Adipocyte (in vitro differentiated cells): ENCODE data around the gene MRPS6.

Experiments used
- DNase-seq: peaks from one replicate; pipeline ENCODE4 v3.0.0-alpha.2; 2015; ENCODE audit warnings: low read depth
- H3K27me3 ChIP-seq: replicated peaks from 2 replicates; pipeline ENCODE4 v1.7.0; 2013; ENCODE audit warnings: mild to moderate bottlenecking, low read length, moderate library complexity; ENCODE audit not compliant: control insufficient read depth, insufficient read depth
- H3K36me3 ChIP-seq: 2 replicates; pipeline ENCODE4 v1.7.0; 2013; ENCODE audit warnings: low read length, mild to moderate bottlenecking, moderate library complexity; ENCODE audit not compliant: control insufficient read depth, insufficient read depth, severe bottlenecking
- H3K4me1 ChIP-seq: 2 replicates; pipeline ENCODE4 v1.7.0; 2013; ENCODE audit warnings: mild to moderate bottlenecking, low read length, moderate library complexity; ENCODE audit not compliant: control insufficient read depth, insufficient read depth
- H3K4me3 ChIP-seq: 2 replicates; pipeline ENCODE4 v1.7.0; 2013; ENCODE audit warnings: mild to moderate bottlenecking, low read length, moderate library complexity
- H3K9ac ChIP-seq: 2 replicates; pipeline ENCODE4 v1.7.0; 2013; ENCODE audit warnings: mild to moderate bottlenecking, low read length, moderate library complexity
- H3K9me3 ChIP-seq: 2 replicates; pipeline ENCODE4 v1.7.0; 2013; ENCODE audit warnings: mild to moderate bottlenecking, low read length, moderate library complexity; ENCODE audit not compliant: control insufficient read depth

Gene MRPS6

DNA sequence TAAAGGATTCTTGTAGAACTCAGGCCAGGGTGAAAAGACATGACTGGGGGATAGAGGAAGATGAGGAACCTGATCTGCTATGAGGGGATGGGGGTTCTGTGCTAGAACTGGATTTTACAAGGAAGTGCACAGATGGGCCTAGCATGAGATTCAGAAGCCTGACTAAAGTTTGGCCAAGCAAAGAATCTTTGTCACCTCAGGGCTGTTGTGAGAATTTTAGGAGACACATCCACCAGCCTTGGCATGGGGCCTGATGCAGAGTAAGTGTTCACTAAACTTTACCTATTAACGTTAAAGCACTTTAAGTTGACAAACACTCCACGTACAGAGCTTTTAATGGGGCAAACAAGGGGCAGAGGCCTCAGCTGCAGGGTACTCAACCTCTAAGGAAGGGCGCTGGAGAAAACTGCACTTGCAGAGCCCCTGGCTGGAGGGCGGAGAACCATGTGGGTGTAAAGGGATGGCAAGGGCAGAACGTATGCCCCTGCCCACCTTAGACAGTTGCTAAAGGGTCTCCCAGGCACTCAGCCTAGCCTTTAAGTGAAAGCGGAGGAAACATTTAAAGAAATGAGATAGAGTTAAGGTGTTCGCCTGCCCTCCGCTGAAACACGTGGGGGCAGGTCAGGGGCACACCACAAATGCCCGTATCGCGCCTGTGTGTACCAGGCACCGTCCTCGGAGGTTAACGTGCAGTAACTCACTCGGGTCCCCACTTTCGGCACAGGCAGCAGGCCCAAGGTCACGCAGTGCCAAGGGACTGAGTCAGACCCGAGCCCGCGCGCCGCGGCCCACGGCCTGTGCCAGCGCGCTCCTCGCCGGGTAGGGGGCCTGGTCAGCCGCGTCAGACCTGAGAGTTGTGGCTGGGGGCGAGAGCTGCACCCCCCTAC, 990 bp upstream of the MRPS6 start:
- no peak for DNase-seq
- H3K9ac ChIP-seq, result peak overlapping the region; percentile 87
- peaks cover 35% of the 10 kb centered on the region for H3K4me1 ChIP-seq
- H3K4me3 ChIP-seq, result peak overlapping the region; percentile 78
- no peaks in the 10 kb centered on the region for H3K9me3 ChIP-seq
- no peaks in the 10 kb centered on the region for H3K27me3 ChIP-seq
- H3K36me3 ChIP-seq, result no peaks in the 10 kb centered on the region

DNA sequence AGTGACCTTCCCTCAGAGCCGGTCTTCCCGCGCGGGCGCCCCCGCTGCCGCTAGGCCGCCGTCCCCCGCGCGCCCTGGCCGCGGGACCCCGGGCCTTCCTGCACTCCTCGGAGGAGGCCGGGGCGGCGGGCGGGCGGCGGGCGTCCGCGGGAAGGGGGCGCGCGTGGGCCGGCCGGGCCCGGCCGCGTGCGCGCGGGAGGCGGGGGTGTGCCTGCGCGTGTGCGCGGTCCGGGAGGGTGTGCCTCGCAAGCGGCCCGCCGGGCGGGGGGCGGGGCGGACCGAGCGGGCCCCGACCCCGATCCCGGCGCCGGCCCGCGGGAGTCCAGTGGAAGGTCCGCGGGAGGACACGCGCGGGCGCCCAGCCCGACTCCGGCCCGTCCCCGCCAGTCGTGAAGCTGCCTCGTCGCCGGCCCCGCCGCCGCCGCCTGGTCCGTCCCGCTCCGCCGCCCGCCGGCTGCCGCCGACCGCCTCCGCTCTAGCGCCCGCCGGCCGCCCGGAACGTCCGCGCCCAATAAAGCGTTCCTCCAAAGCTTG, 438 bp downstream of the MRPS6 start:
- peak; percentile 75 for DNase-seq

DNA sequence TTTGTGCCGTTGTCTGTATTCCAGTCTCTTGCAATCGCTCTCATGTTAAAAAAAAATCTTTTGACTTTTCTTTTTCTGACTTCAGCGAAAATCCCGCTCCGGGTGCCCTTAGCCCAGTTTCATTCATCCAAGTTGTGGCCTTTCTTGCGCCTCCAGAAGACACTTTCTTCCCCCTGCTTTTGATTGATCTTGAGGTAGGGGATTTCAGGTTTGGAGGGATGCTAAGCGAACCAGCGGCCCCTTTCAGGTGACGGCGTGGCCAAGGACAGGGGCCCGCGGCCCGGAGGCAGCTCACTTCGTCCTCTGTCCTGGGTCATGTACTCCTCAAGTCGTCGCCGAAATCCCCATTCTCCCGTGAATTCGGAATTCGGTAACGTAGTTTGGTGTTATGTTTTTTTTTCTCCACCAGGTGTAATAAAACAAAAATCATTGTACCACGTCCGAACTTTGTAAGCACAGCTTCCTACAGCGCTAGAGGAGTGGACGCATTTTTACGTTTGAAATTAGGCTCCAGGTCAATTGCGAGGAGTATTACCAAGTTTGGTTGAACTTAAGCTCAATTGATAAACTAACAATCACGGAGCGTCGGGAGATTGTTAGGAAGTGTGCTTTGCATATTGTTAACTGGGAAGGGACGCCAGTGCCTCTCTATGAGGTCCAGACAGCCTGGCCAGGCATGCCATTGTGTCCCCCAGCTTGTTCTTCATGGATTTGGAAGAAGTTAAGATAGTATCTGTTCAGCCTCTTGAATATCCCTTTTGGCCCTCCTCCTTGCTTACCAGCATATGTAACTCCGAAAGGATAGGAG, 1.1 kb downstream of the MRPS6 start:
- Histone ChIP-seq H3K4me3 (peak overlapping the region; percentile 97), H3K4me1 (peaks cover 52% of the 10 kb centered on the region), H3K9ac (peak overlapping the region; percentile 84), H3K27me3 (no peaks in the 10 kb centered on the region), H3K9me3 (no peaks in the 10 kb centered on the region), H3K36me3 (no peaks in the 10 kb centered on the region)
- DNase-seq, result peak; percentile 49

More for the DNA sequence above, 438 bp downstream of the MRPS6 start:
- Histone ChIP-seq H3K27me3 (no peaks in the 10 kb centered on the region), H3K9me3 (no peaks in the 10 kb centered on the region), H3K4me3 (peak overlapping the region; percentile 97), H3K9ac (peak overlapping the region; percentile 84), H3K36me3 (no peaks in the 10 kb centered on the region), H3K4me1 (peaks cover 48% of the 10 kb centered on the region)

DNA sequence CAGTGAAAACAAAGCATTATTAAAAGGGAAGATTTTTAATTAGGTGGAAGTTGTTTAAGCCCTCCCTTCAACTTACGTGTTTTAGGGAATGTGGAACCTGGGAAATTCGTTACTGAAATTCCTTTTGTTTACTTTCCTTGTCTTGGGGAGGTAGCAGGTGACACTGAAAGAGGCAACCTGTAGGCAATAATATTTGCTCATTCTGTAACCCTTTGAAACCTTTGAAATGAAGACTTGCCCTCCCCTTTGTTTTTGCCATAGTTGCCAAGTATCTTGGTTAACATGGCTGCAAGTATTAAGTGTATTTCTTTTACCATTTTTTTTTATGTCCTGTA, 1.7 kb downstream of the MRPS6 start:
- DNase-seq, result no peak
- Histone ChIP-seq H3K4me3 (peak overlapping the region; percentile 97), H3K27me3 (no peaks in the 10 kb centered on the region), H3K4me1 (peaks cover 57% of the 10 kb centered on the region), H3K9me3 (no peaks in the 10 kb centered on the region), H3K36me3 (no peaks in the 10 kb centered on the region), H3K9ac (peak overlapping the region; percentile 84)

DNA sequence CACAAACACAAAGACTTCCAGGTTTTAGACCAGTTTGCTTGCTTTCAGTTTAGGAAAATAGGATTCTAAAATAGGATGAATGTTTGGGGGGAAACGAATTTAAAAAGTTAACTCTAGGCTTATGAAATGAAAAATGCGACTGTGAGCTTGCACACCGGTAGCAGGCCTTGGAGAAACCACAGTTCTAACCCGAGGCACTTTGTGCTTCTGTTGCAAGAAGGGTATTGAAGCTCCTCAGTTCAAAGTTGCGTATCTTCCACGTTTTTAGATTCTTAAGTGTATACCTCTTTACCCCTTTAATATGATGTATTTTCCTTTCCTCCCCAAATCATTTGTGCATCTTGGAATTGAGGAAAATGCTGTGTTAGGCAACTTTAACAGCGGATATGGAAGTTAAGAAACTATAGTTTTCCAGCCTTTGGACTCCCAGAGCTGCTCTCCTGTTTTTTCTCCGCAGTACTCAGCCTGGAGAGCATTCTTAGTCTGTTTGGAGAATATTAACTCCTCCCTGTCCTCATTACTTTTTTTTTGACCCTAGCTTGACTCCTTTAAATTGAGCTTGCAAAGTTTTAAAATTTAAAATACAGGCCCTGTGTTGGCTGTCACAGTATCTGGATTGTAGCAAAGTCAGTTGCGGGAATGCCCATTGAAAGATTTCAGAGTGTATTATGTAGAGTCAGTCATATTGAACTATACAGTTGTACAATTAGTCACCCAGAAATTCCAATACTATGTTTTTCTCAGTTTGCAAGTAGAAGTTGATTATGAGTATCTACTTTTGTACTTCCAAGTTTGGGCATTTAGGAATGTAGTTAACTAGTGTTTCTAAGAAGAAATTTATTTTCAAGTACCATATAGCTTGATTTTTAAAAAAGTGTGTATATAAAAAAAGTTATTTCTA, 2.6 kb downstream of the MRPS6 start:
- peaks cover 2% of the 10 kb centered on the region for H3K36me3 ChIP-seq

DNA sequence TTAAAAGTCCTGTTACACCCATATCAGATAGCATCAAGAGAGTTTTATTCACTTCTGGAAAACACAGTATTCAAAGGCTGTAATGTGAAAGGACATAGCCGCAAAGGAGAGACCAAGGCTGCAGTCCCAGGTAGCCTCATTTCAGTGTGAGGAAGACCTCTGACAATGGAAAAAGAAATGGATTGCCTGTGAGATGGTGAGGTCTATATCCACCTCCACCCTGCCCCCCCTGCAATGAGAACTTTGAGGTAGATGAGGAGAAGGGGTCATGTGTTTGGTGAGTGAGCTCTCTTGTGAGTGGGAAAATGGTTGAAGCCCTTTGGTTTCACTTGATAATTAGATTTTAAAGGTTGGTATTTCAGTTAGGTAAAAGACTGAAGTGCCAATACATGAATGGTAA, 3.5 kb downstream of the MRPS6 start:
- Histone ChIP-seq H3K4me3 (peak overlapping the region; percentile 97), H3K36me3 (peaks cover 4% of the 10 kb centered on the region), H3K27me3 (no peaks in the 10 kb centered on the region), H3K9ac (no peak overlapping the region), H3K4me1 (peaks cover 68% of the 10 kb centered on the region), H3K9me3 (no peaks in the 10 kb centered on the region)
- DNase-seq, result no peak

More for the DNA sequence above, 2.6 kb downstream of the MRPS6 start:
- peak overlapping the region; percentile 97 for H3K4me3 ChIP-seq
- peak overlapping the region; percentile 84 for H3K9ac ChIP-seq
- H3K27me3 ChIP-seq, result no peaks in the 10 kb centered on the region
- peak; percentile 19 for DNase-seq
- no peaks in the 10 kb centered on the region for H3K9me3 ChIP-seq
- peaks cover 67% of the 10 kb centered on the region for H3K4me1 ChIP-seq

DNA sequence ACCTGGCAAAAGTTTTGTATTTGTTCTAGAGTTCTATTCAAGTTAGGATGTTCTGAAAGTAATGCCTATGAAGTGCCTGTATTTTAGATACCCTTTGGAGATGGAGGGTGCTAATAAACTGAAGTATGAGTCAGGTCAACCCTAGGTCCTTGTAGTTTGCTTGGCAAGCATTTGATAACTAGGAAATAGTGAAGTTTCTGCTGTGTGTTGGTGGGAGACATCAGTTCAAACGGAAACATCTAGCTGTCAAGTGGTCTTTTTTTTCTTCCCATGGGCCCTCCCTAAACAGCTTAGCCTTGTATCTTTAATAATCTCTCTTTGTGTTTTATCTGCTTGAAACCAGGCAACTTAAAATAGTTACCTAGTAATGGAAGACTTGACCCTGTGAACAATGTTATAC, 4.5 kb downstream of the MRPS6 start:
- Histone ChIP-seq H3K4me3 (peak overlapping the region; percentile 11), H3K4me1 (peaks cover 62% of the 10 kb centered on the region), H3K9ac (no peak overlapping the region), H3K9me3 (no peaks in the 10 kb centered on the region), H3K36me3 (peaks cover 4% of the 10 kb centered on the region), H3K27me3 (no peaks in the 10 kb centered on the region)
- DNase-seq, result no peak

DNA sequence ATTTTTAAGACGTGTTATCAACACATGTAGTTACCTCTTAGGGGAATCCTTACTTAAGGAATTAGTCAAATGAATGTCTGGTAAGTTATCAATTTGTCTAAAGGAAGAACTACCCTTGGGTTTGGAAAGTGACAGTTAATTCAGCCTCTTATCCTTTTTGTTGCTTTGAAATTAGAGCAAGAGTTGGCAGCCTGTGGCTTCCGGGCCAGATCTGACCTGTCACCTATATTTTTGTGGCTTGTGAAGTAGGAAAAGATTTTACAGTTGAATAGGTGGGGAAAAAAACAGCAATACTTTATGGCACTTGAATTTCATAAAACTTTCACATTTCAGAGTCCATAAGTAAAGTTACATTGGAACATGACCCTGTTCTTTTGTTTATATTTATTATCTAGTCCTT, 5.5 kb downstream of the MRPS6 start:
- no peak for DNase-seq

DNA sequence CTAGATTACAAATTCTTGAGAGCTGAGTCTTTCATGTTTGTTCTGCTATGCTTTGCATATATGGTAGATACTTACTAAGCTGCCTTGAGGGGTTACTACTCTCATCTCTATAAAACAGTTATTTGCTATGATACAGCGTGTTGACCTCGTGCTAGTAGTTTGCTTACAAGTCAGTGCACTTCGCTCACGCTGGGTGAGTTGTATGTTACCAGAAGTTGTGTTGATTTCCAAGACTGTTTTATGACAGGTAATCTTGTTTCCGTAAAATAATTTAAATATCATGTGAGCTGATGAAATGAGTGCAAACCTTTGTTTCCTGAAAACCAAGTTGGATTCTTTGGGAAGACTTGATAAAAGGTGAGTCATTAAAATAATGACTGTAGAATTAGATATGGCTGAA, 7.3 kb downstream of the MRPS6 start:
- Histone ChIP-seq H3K9ac (no peak overlapping the region), H3K36me3 (peaks cover 15% of the 10 kb centered on the region), H3K4me1 (peaks cover 52% of the 10 kb centered on the region), H3K4me3 (no peak overlapping the region), H3K9me3 (no peaks in the 10 kb centered on the region), H3K27me3 (no peaks in the 10 kb centered on the region)
- DNase-seq, result no peak

More for the DNA sequence above, 5.5 kb downstream of the MRPS6 start:
- H3K4me1 ChIP-seq, result peaks cover 65% of the 10 kb centered on the region
- peaks cover 7% of the 10 kb centered on the region for H3K36me3 ChIP-seq
- no peaks in the 10 kb centered on the region for H3K27me3 ChIP-seq
- peak overlapping the region; percentile 1 for H3K9ac ChIP-seq
- peak overlapping the region; percentile 2 for H3K4me3 ChIP-seq
- no peaks in the 10 kb centered on the region for H3K9me3 ChIP-seq

DNA sequence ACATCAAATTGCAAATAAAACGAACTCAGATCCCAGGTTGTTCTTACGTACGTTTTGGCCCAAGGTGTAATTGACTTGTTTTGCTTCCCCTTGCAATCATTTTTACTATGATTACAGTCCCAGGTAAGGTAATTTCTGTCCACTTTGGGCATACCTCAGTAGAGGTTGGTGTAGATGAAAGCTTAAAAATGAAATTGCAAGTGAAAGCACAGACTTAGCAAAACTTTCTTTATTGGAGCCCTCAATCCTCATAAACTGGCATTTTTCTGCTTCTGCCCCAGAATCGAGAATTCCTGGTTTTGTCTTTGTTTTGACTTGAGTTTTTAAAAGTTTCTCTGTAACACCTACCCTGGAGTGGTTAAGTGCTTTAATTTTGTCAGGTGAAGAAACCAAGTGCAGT, 9.4 kb downstream of the MRPS6 start:
- peaks cover 34% of the 10 kb centered on the region for H3K4me1 ChIP-seq
- no peak for DNase-seq
- H3K4me3 ChIP-seq, result no peak overlapping the region
- peaks cover 15% of the 10 kb centered on the region for H3K36me3 ChIP-seq
- no peaks in the 10 kb centered on the region for H3K9me3 ChIP-seq
- no peaks in the 10 kb centered on the region for H3K27me3 ChIP-seq
- H3K9ac ChIP-seq, result no peak overlapping the region
